Endothelial cell (in vitro differentiated cells): ENCODE measurements around the gene PFDN6. TPM values are rescaled to one million over a fixed set of nuclear protein-coding genes. Genes with fewer than 3 reads are reported as not detected.

Experiments used
- DNase-seq: peaks from one replicate; pipeline ENCODE4 v3.0.0; 2021; ENCODE audit warnings: low spot score
- H3K27ac Mint-ChIP-seq: one replicate; pipeline ENCODE4 v1.8.0; 2021; ENCODE audit warnings: mixed read lengths, inconsistent platforms; ENCODE audit not compliant: unreplicated experiment
- H3K27me3 Mint-ChIP-seq: one replicate; pipeline ENCODE4 v1.8.0; 2021; ENCODE audit warnings: mild to moderate bottlenecking, moderate library complexity, mixed read lengths, inconsistent platforms; ENCODE audit not compliant: unreplicated experiment
- H3K36me3 Mint-ChIP-seq: one replicate; pipeline ENCODE4 v1.8.0; 2021; ENCODE audit warnings: mild to moderate bottlenecking, low read depth, mixed read lengths, inconsistent platforms; ENCODE audit not compliant: unreplicated experiment
- H3K4me1 Mint-ChIP-seq: one replicate; pipeline ENCODE4 v1.8.0; 2021; ENCODE audit warnings: mild to moderate bottlenecking, mixed read lengths, inconsistent platforms; ENCODE audit not compliant: unreplicated experiment
- H3K4me3 Mint-ChIP-seq: one replicate; pipeline ENCODE4 v1.8.0; 2021; ENCODE audit warnings: mild to moderate bottlenecking, mixed read lengths, inconsistent platforms; ENCODE audit not compliant: unreplicated experiment
- H3K9me3 Mint-ChIP-seq: one replicate; pipeline ENCODE4 v1.8.0; 2021; ENCODE audit warnings: mixed read lengths, inconsistent platforms; ENCODE audit not compliant: unreplicated experiment
- CTCF ChIP-seq: fragments of 200-600 bp; sonication (generic); IDR thresholded peaks from one replicate; pipeline ENCODE4 v1.5.0; 2021; ENCODE audit warnings: antibody characterized with exemption; ENCODE audit not compliant: unreplicated experiment
- total RNA-seq: library from RNA; stranded (reverse); fragmentation: NEBNext Ultra II Directional; extraction: Animal tissue kit (Norgen Biotek cat#: 25700); gene quantifications from one replicate; pipeline ENCODE4 v1.2.1, GENCODE V29; 2021; ENCODE audit not compliant: unreplicated experiment

PFDN6 gene
- total RNA-seq, 1 donor from 2014 or later = 33.3 TPM

DNA sequence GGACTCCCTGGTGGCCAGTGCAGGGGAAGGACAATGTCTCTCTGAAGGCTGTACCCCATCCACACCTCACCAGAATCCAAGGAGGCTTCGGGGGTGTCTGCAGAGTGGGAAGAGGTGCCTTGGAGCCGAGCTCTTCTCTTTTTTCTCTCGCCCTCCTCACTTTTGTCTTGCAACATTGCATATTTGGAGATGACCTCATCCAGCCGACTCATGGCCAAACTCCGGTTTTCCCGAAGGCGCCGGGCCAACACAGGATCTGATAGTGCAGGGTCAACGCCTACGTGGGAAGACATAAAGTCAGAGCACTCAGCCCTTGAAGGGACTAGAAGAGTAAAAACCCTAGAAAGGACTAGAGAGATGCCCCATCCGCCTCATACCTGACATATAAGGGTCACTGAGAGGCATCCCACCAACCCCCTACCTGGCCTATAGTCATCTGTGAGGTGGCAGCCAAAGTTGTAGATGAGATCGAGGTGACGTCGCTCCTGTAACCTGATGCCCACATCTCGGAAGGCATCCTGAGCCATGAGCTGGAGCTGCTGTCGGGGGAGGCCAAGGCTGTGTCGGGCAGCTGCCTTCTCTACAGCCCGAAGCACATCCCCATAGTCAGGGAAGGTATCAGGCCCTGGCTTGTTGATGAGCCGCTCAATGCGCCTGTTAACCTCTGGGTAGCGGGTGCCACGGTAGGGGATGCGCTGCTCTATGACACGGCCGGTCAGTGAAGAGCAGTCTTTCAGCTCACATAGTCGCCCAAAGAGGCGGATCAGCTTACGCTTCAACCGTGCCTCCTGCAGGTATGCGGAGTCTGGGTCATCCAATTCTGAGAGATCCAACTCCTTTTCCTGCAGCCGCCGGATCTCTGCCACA, 31.1 kb downstream of the PFDN6 start:
- H3K36me3 Mint-ChIP-seq = peaks cover 32% of the 10 kb centered on the region
- peak overlapping the region; percentile 78 for H3K27ac Mint-ChIP-seq
- peak overlapping the region; percentile 88 for H3K4me3 Mint-ChIP-seq
- peaks cover 50% of the 10 kb centered on the region for H3K4me1 Mint-ChIP-seq
- no peaks in the 10 kb centered on the region for H3K9me3 Mint-ChIP-seq
- no peak for DNase-seq
- H3K27me3 Mint-ChIP-seq = peaks cover 26% of the 10 kb centered on the region
- TF ChIP-seq CTCF = no peak

- Mint-ChIP-seq H3K4me1 (peaks cover 50% of the 10 kb centered on the region), H3K27me3 (peaks cover 27% of the 10 kb centered on the region), H3K36me3 (peaks cover 32% of the 10 kb centered on the region), H3K9me3 (no peaks in the 10 kb centered on the region), H3K27ac (peak overlapping the region; percentile 76), H3K4me3 (peak overlapping the region; percentile 68)
- no peak for DNase-seq
- no peak for TF ChIP-seq CTCF
These were observed 31.8 kb downstream of the PFDN6 start for GRCh38 chr6:33321227-33321626.

- H3K4me3 Mint-ChIP-seq = peak overlapping the region; percentile 99
These were observed 34.2 kb downstream of the PFDN6 start for GRCh38 chr6:33323623-33323948.

GRCh38 chr6:33324125-33324524, 34.7 kb downstream of the PFDN6 start:
- Mint-ChIP-seq H3K4me3 (peak overlapping the region; percentile 44), H3K36me3 (peaks cover 24% of the 10 kb centered on the region), H3K27ac (no peak overlapping the region), H3K27me3 (peaks cover 23% of the 10 kb centered on the region), H3K9me3 (no peaks in the 10 kb centered on the region), H3K4me1 (peaks cover 44% of the 10 kb centered on the region)
- no peak for TF ChIP-seq CTCF
- no peak for DNase-seq

More at GRCh38 chr6:33323623-33323948, 34.2 kb downstream of the PFDN6 start:
- H3K27me3 Mint-ChIP-seq = peaks cover 23% of the 10 kb centered on the region
- H3K4me1 Mint-ChIP-seq = peaks cover 48% of the 10 kb centered on the region
- peaks cover 27% of the 10 kb centered on the region for H3K36me3 Mint-ChIP-seq
- no peak for DNase-seq
- peak overlapping the region; percentile 99 for H3K27ac Mint-ChIP-seq
- TF ChIP-seq CTCF = no peak
- H3K9me3 Mint-ChIP-seq = no peaks in the 10 kb centered on the region

DNA sequence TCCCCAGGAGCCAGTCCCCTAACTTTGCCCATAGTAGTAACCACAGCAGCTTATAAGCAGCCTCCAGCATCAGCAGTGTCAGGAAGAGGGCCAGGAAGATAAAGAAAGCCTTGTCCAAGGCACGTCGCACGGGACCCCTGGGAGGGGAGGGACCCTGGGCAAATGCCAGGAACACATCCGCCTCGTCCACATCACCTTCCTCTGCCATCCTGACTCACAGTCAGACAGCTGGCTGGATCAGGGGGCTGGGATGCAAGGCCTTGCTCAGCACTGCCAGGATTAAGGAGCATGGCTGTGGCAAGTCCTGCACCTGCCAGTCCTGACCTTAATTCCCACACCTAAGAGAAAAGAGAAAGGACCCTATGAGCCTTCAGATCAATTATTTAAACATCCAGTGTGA, 39.7 kb downstream of the PFDN6 start:
- H3K4me3 Mint-ChIP-seq = no peak overlapping the region
- peaks cover 4% of the 10 kb centered on the region for H3K4me1 Mint-ChIP-seq
- no peak for TF ChIP-seq CTCF
- DNase-seq = no peak
- no peaks in the 10 kb centered on the region for H3K9me3 Mint-ChIP-seq
- no peaks in the 10 kb centered on the region for H3K36me3 Mint-ChIP-seq
- peaks cover 1% of the 10 kb centered on the region for H3K27me3 Mint-ChIP-seq
- no peak overlapping the region for H3K27ac Mint-ChIP-seq
